SHP77 (cell line): Measurements from ENCODE around the gene SHFL.

Source experiments
- DNase-seq, 2 experiments: peaks; one replicate each; lab custom pipeline; 2025; lab: John Stamatoyannopoulos, UW

Gene SHFL

GRCh38 chr19:10085641-10086590, at the start of gene SHFL:
Gene SHFL, plus strand, starts transcription at chr19:10086317. Its CDS starts 111 bp downstream, at chr19:10086428.
- DNase-seq, result no peak

DNA sequence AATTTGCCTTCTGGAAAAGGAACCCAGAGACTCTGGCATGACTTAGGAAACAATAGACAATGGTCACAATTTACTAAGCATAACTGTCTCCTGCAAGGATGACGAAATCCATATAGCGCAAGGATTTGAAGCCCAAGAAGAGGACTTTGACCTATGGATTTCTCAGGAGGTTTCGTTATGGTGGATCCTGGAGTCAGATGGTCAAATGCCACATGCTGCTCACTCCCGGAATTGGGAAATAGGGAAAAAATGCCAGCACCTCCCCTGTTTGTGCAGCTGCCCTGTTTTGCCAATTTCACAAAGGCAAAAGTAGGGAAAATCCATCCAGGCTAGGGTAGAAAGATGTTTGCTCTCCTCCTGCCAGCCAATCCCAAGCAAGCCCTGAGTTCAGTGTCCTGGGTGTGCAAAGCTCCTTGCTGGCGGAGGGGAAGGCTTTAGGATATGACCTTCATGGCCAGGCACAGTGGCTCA, 49.5 kb upstream of the SHFL start:
- DNase-seq, result no peak

GRCh38 chr19:10037367-10037766, 48.8 kb upstream of the SHFL start:
- no peak for DNase-seq

DNA sequence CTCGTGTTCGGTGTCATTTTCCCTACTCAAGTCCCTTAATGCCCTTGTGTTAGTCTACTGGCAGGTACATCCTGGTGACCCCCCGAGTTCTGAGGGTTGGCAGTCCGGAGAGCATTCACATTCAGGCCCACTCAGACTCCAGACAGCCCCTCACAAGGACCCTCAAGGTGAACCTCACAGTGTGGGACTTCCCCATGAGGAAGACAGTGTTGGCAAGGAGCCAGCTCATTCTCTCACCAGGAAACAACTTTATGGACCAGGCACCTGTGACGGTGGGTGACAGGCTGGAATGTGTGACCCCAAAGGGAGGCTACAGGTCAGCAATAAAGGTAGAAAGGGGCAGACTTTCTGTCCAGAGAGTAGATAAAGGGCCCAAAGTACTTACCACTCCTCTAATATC, 48.3 kb upstream of the SHFL start:
- no peak for DNase-seq

DNA sequence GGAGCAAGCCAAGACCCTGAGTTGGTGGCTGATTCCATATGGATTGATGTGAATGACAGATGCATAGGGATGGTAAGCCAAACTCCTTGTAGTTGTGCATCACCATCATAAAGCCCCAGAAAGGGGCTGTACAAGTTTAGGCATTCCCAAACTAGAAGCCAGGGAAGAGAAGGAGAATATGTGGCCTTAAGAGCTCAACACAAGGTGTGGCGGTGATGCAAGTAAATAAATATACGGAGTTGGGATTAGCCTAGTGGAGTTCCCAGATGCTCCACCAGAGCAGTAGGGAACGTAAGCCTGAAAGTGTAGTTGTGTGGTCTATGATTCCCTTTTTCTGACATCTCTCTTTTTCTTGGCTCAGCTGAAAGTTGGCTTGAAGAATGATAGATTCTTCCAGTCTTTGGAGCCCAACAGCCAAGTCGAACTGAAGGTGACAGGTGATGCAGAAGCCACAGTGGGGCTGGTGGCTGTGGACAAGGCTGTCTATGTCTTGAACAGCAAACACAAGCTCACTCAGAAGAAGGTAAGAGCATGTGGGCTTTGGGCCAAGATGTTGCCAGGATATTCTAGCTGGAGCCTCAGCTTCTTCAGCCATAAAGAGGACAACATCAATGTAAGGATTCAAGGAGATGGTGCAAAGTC, 42.7 kb upstream of the SHFL start:
- DNase-seq, result no peak

DNA sequence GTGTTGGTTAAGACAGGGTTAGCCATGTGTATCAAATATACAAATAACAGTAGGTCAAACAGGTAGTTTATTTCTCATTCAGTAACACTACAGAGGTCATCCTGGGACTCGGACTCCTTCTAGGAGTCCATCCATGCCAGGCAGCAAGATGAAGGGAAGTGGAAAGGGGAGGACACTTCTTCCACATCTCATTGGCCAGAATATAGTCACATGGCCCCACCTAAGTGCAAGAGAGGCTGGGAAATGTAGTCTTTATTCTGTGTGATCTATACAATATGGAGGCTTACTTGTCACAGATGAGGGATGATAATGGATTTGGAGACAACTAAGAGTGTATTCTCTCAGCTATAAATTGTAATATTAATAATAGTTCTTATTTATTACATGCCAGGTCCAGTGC, 41.7 kb upstream of the SHFL start:
- no peak for DNase-seq

DNA sequence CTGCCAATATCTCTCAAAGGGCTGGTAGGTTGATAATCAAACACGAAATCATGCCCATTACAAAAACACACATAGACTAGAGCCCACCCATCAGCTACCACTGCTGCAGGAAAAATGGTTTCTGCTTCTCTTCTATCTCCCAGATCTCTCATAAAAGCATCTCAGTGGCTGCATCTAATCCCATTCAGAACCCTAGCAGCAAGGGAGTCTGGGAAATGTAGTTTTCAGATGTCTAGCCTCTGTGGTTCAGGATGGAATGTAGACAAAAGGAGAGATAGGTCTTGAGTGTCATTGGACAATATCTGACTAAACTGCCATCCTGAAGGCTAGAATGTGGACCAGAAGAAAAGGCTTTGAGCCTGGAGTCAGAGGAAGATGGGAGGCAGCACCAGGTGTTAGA, 40.7 kb upstream of the SHFL start:
- no peak for DNase-seq

DNA sequence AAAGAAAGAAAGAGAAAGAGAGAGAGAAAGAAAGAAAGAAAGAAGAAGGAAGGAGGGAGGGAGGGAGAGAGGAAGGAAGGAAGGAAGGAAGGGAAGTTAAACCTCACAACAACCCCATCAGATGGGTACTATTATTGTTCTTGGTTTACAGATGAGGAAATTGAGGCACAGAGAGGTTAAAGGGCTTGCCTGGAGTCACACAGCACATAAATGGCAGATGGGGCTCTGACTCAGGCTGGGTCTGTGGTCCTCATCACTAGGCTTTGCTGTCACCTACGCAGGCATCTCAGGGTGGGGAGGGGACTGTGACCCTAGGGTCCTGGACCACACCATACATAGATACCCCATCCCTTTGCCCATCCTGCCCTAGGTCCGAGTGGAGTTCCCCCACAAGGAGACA, 36.5 kb upstream of the SHFL start:
- DNase-seq, result no peak

- DNase-seq, result no peak
Observed at GRCh38 chr19:10052602-10053360, 33.3 kb upstream of the SHFL start.

- no peak for DNase-seq
Observed at GRCh38 chr19:10061717-10062310, 24.3 kb upstream of the SHFL start.

- DNase-seq, result no peak
Observed at GRCh38 chr19:10068205-10068604, 17.9 kb upstream of the SHFL start.

DNA sequence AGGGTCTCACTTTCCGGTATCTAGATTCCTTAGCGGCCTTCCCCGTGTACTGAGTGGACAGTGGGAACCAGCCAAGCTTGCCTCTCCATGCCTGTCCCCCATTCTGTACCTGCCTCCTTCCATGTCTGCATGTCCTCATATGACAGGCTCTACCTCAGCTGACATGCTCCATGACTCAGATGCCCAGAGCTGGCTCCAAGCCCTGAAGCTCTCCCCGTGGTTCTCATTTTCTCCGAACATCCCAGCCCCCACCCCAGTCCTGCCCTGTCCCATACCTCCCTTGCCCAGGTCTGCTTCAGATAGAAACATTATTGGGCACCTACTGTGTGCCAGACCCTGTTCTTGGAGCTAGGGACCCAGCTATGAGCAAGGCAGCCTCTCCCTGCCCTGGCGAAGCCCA, 17.1 kb upstream of the SHFL start:
- no peak for DNase-seq

DNA sequence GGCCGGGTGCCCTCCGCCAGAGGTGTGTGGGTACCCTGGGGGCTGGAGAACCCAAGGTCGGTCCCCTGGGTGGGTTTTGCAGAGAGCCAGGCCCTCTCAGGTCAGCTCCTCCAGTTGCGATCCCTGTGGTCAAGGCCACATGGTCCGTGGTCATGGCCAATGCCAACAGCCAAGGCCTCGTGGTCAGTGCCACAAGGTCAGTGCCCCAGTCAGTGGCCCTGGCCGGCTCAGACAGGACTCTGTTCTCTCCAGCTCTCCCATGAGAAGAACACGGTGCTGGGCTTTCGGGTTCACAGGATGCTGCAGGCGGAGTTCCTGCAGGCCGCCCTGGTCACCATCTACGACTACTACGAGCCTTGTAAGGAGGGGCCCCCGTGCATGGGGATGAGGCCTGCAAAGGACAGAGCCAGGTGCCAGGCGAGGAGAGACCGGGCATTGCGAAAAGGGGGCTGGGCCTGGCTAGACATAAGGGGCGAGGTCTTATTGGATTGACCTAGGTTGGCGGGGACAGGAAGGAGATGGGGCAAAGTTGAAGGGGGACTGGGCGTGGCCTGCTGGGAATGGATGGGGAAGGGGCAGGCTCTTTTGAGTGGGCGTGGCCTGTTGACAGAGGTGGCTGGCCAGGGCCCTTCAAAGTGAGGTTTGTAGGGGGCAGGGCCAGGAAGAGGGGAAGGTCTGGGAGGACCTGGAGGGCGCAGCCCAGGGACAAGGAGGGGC, 15.2 kb upstream of the SHFL start:
- no peak for DNase-seq

DNA sequence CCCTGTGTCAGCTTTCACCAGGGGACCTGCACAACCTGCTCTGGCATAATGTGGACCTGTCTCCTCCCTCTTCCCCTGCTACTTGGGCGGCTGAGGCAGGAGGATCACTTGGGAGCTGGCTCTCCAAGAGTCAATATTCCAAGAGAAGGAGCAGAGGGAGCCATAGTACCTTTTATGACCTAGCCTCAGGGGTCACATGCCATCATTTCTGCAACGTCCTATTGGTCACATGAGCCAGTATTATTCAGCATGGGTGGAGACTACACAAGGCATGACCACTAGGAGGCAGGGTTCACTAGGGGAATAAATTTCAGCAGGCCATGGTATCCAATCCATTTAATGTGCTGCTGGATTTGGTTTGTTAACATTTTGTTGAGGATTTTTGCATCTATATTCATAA, 12.0 kb upstream of the SHFL start:
- DNase-seq, result peak; percentile 38 to 49

GRCh38 chr19:10076535-10076934, 9.6 kb upstream of the SHFL start:
- DNase-seq, result no peak

DNA sequence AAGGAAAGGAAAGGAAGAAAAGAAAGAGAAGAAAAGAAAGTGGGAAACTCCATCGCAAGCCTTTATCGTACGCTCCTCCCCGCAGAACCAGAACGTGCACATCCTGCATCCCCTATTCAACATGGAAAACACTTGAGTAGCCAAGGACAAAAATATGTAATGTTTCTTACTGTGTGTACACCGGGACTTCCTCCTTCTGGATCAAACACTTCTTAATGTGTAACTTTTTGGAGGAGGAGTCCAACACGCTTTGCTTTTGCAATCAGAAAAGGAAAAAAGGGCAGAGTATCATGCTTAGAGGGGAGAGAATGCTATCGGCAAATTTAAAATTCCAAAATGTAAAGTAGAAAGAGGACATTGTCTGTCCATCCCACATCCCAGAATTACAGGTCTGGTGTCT, 7.8 kb upstream of the SHFL start:
- DNase-seq, result no peak

DNA sequence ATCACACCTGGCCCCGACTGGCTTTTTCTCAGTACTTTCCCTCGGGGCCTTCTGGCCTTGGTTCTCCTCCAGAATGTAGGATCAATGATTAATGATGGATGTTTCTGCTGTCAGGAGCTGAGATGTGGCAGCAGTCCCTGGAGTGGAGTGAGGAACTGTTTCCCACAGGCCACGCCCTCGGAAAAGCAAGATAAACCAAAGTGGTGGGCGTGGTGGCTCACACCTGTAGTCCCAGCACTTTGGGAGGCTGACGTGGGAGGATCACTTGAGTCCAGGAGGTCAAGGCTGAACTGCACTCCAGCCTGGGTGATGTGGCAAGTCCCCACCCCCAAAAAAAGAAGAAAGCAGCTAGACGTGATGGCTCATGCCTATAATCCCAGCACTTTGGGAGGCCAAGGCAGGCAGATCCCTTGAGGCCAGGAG, 7.1 kb upstream of the SHFL start:
- no peak for DNase-seq

DNA sequence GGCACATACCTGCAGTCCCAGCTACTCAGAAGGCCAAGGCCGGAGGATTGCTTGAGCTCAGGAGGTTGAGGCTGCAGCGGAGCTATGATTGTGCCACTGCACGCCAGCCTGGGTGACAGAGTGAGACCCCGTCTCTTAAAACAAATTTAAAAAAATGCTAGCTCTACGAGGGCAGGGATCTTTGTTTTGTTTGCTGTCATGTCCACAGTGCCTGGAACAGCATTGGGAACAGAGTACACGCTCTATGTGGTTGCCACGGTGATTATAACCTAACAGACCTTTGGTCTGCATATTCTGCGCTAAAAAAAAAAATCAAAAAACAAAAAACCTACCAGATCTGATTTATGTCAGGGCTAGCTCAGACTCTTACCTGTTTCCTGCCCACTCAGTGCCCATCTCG, 2.2 kb upstream of the SHFL start:
- no peak for DNase-seq

DNA sequence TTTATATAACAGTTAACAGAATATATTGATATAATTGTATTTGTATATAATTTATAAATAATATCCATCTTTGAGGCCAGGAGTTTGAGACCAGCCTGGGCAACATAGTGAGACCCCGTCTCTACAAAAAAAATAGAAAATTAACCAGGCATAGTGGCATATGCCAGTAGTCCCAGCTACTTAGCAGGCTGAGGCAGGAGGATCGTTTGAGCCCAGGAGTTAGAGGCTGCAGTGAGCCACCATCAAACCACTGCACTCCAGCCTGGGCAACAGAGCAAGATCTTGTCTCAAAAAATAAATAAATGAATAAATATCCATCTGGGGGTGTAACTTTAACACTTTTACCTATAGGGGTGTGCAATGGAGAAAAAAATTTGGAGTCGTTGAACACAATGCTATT, 1.3 kb upstream of the SHFL start:
- DNase-seq, result no peak

DNA sequence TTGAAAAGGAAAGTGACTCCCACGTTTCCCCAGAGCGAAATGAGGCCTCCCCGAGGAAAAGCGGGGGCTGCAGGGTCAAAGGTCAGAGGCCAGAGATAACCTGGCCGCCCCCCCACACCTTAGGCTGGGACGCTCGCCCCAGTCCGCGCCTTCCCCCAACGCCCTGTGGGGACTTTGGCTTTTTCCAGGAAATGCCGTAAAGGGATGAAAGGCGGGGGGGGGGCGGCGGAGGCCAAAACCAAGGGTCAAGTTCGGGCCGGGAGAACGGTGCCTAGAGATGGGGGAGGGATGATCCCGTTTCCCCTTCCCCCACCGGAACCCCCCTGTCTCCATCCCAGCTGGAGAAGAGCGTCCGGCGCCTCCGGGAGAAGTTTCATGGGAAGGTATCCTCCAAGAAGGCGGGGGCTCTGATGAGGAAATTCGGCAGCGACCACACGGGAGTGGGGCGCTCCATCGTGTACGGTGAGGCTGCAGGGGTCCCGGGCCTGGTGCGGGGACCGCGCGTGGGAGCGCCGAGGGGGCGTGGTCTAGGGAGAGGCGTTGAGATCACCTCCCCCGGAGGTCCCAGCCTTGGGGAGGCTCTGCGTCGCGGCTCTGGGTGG, 575 bp downstream of the SHFL start:
- no peak for DNase-seq
